Stimulated activated effector memory CD8-positive, alpha-beta T cell treated with anti-CD3 and anti-CD28 coated beads, Interleukin-12 subunit alpha, Interleukin-12 subunit beta, amount 100 ng/mL, for 72 hours (primary cell): ENCODE measurements around the gene ATF4.
A peak's percentile ranks its signal among the peaks of the same experiment; 100 is the strongest.

ENCODE experiments used
- ATAC-seq: fragments of 150-1000 bp; cut with Tn5 transposase; 2 replicates; pipeline ENCODE4 v1.10.0; 2021
- DNase-seq, 2 donors: peaks; one replicate each; pipeline ENCODE4 v3.0.0; 2021 to 2022; ENCODE audit warnings: low spot score in 2 of 2
- H3K27ac Mint-ChIP-seq: one replicate; pipeline ENCODE4 v1.8.0; 2022; ENCODE audit warnings: mild to moderate bottlenecking, mixed read lengths
- H3K36me3 Mint-ChIP-seq: one replicate; pipeline ENCODE4 v1.8.0; 2022; ENCODE audit warnings: mild to moderate bottlenecking, mixed read lengths
- H3K4me1 Mint-ChIP-seq: one replicate; pipeline ENCODE4 v1.8.0; 2022; ENCODE audit warnings: mixed read lengths
- H3K4me3 Mint-ChIP-seq: one replicate; pipeline ENCODE4 v1.8.0; 2022; ENCODE audit warnings: mild to moderate bottlenecking, mixed read lengths
- H3K9me3 Mint-ChIP-seq: one replicate; pipeline ENCODE4 v1.8.0; 2022; ENCODE audit warnings: mixed read lengths

Gene ATF4

GRCh38 chr22:39528080-39528661, 7.8 kb downstream of the ATF4 start:
- ATAC-seq (no peak), DNase-seq (no peak)
- no peaks in the 10 kb centered on the region for H3K9me3 Mint-ChIP-seq
- H3K4me3 Mint-ChIP-seq, result peak overlapping the region; percentile 92
- H3K27ac Mint-ChIP-seq, result peak overlapping the region; percentile 100
- peaks cover 94% of the 10 kb centered on the region for H3K36me3 Mint-ChIP-seq
- H3K4me1 Mint-ChIP-seq, result peaks cover 87% of the 10 kb centered on the region

- H3K4me3 Mint-ChIP-seq, result peak overlapping the region; percentile 92
- H3K9me3 Mint-ChIP-seq, result no peaks in the 10 kb centered on the region
- peaks cover 87% of the 10 kb centered on the region for H3K36me3 Mint-ChIP-seq
- peak; percentile 86 to 94 for DNase-seq
- peak overlapping the region; percentile 100 for H3K27ac Mint-ChIP-seq
- H3K4me1 Mint-ChIP-seq, result peaks cover 83% of the 10 kb centered on the region
- ATAC-seq, result peak; percentile 64
These were observed 8.5 kb downstream of the ATF4 start for GRCh38 chr22:39528681-39529486.

- peaks cover 77% of the 10 kb centered on the region for H3K4me1 Mint-ChIP-seq
- H3K36me3 Mint-ChIP-seq, result peaks cover 81% of the 10 kb centered on the region
These were observed 9.1 kb downstream of the ATF4 start for GRCh38 chr22:39529487-39529851.

GRCh38 chr22:39530116-39530515, 9.8 kb downstream of the ATF4 start:
- peaks cover 70% of the 10 kb centered on the region for H3K4me1 Mint-ChIP-seq

More at GRCh38 chr22:39529487-39529851, 9.1 kb downstream of the ATF4 start:
- DNase-seq, result no peak
- peak overlapping the region; percentile 92 for H3K4me3 Mint-ChIP-seq
- ATAC-seq, result no peak
- H3K9me3 Mint-ChIP-seq, result no peaks in the 10 kb centered on the region
- H3K27ac Mint-ChIP-seq, result peak overlapping the region; percentile 100

GRCh38 chr22:39530692-39531331, 10.4 kb downstream of the ATF4 start:
- H3K27ac Mint-ChIP-seq, result peak overlapping the region; percentile 95
- no peak for DNase-seq
- no peaks in the 10 kb centered on the region for H3K9me3 Mint-ChIP-seq

More at GRCh38 chr22:39530116-39530515, 9.8 kb downstream of the ATF4 start:
- DNase-seq (no peak), ATAC-seq (no peak)
- Mint-ChIP-seq H3K36me3 (peaks cover 75% of the 10 kb centered on the region), H3K27ac (peak overlapping the region; percentile 23), H3K4me3 (peak overlapping the region; percentile 92), H3K9me3 (no peaks in the 10 kb centered on the region)

GRCh38 chr22:39532215-39533073, 12.1 kb downstream of the ATF4 start, which contains the start of gene RPS19BP1:
Gene RPS19BP1, minus strand, starts transcription at chr22:39532748. Its CDS starts 10 bp downstream, at chr22:39532738.
- Mint-ChIP-seq H3K9me3 (no peaks in the 10 kb centered on the region), H3K27ac (peak within 1 kb of the TSS; percentile 95), H3K4me1 (peaks cover 49% of the 10 kb centered on the region), H3K4me3 (peak within 1 kb of the TSS; percentile 92), H3K36me3 (peaks cover 55% of the 10 kb centered on the region)
- ATAC-seq, result peak; percentile 88
- peak; percentile 92 to 99 for DNase-seq

More at GRCh38 chr22:39530692-39531331, 10.4 kb downstream of the ATF4 start:
- Mint-ChIP-seq H3K36me3 (peaks cover 68% of the 10 kb centered on the region), H3K4me1 (peaks cover 63% of the 10 kb centered on the region), H3K4me3 (peak overlapping the region; percentile 92)
- no peak for ATAC-seq

- DNase-seq (no peak), ATAC-seq (no peak)
- Mint-ChIP-seq H3K9me3 (no peaks in the 10 kb centered on the region), H3K27ac (no peak overlapping the region), H3K4me1 (peaks cover 32% of the 10 kb centered on the region), H3K4me3 (no peak overlapping the region), H3K36me3 (peaks cover 39% of the 10 kb centered on the region)
These were observed 13.7 kb downstream of the ATF4 start for GRCh38 chr22:39534092-39534506.

- no peak overlapping the region for H3K27ac Mint-ChIP-seq
- peaks cover 25% of the 10 kb centered on the region for H3K4me1 Mint-ChIP-seq
- peak; percentile 48 for ATAC-seq
- DNase-seq, result peak; percentile 91 to 95
- H3K36me3 Mint-ChIP-seq, result peaks cover 32% of the 10 kb centered on the region
- no peaks in the 10 kb centered on the region for H3K9me3 Mint-ChIP-seq
- no peak overlapping the region for H3K4me3 Mint-ChIP-seq
These were observed 14.4 kb downstream of the ATF4 start for GRCh38 chr22:39534591-39535356.

- ATAC-seq (no peak), DNase-seq (no peak)
- peaks cover 26% of the 10 kb centered on the region for H3K36me3 Mint-ChIP-seq
- peaks cover 20% of the 10 kb centered on the region for H3K4me1 Mint-ChIP-seq
- no peaks in the 10 kb centered on the region for H3K9me3 Mint-ChIP-seq
- H3K27ac Mint-ChIP-seq, result no peak overlapping the region
- no peak overlapping the region for H3K4me3 Mint-ChIP-seq
These were observed 15.0 kb downstream of the ATF4 start for GRCh38 chr22:39535357-39535725.

GRCh38 chr22:39535831-39536449, 15.6 kb downstream of the ATF4 start:
- ATAC-seq (no peak), DNase-seq (no peak)
- Mint-ChIP-seq H3K4me1 (peaks cover 14% of the 10 kb centered on the region), H3K4me3 (no peak overlapping the region), H3K27ac (no peak overlapping the region), H3K9me3 (no peaks in the 10 kb centered on the region), H3K36me3 (peaks cover 20% of the 10 kb centered on the region)

- DNase-seq (no peak), ATAC-seq (no peak)
- peaks cover 12% of the 10 kb centered on the region for H3K36me3 Mint-ChIP-seq
- no peaks in the 10 kb centered on the region for H3K9me3 Mint-ChIP-seq
- no peak overlapping the region for H3K4me3 Mint-ChIP-seq
- H3K27ac Mint-ChIP-seq, result no peak overlapping the region
- peaks cover 6% of the 10 kb centered on the region for H3K4me1 Mint-ChIP-seq
These were observed 16.3 kb downstream of the ATF4 start for GRCh38 chr22:39536711-39537110.

GRCh38 chr22:39537975-39538374, 17.6 kb downstream of the ATF4 start:
- Mint-ChIP-seq H3K9me3 (no peaks in the 10 kb centered on the region), H3K27ac (no peak overlapping the region), H3K4me3 (no peak overlapping the region), H3K36me3 (no peaks in the 10 kb centered on the region), H3K4me1 (no peaks in the 10 kb centered on the region)
- DNase-seq, result no peak
- no peak for ATAC-seq

GRCh38 chr22:39543095-39543494, 22.7 kb downstream of the ATF4 start:
- Mint-ChIP-seq H3K4me3 (no peak overlapping the region), H3K4me1 (peaks cover 29% of the 10 kb centered on the region), H3K36me3 (no peaks in the 10 kb centered on the region), H3K27ac (no peak overlapping the region), H3K9me3 (no peaks in the 10 kb centered on the region)
- DNase-seq (no peak), ATAC-seq (no peak)
